ENCODE results near the gene MYL7.

The MYL7 gene

GRCh38 chr7:44110719-44111635 is 30.2 kb downstream of the MYL7 start:
- no peak for ATAC-seq

DNA sequence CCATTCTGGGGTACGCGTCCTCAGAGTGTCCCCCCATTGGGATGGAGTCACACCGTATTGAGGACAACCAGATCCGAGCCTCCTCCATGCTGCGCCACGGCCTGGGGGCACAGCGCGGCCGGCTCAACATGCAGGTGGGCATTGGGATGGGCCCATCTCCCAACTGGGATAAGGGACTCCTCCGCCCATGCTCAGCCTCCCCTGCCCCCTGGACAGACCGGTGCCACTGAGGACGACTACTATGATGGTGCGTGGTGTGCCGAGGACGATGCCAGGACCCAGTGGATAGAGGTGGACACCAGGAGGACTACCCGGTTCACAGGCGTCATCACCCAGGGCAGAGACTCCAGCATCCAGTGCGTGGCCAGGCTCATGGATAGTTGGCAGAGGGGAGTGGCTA is 31.1 kb downstream of the MYL7 start:
- ATAC-seq: no peak

- peak; percentile 24 to 32 for ATAC-seq
Observed at GRCh38 chr7:44108768-44109750, 32.1 kb downstream of the MYL7 start.

DNA sequence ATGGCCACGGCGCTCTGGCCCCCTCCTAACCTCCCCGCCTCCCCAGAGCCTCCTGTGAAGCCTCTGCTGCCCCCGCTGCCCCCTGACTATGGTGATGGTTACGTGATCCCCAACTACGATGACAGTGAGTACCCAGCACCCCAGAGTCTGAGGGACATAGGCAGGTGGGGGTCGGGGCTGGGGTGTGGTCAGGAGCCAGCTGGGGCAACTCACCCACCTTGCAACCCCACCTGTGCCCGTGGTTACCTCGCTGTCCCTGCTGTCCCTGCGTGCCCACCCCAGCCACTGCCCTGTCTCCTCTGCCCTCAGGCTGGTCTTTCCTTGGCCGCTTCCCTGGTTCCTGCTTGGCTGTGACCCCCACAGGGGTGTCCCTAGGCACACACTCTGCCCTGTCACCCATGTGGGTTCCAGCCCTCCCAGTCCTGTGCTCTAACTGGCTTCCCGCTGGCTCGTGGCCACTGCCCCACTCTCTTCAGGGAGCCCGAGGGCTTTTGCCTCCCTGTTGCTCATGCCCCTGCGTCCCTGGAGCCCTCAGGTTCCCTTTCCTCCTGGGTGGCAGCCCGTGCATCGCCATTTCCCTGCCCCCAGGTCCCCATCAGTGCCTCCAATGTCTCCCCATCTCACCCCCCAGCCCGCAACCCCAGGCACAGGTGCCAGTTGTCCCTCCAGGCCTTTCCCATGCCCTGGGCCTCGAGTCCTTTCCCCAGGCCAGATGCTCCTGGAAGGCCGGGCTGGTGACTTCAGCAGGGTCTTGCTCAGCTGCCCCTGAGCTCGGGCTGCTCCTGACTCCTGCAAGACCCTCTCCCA is 33.0 kb downstream of the MYL7 start:
- no peak for ATAC-seq

DNA sequence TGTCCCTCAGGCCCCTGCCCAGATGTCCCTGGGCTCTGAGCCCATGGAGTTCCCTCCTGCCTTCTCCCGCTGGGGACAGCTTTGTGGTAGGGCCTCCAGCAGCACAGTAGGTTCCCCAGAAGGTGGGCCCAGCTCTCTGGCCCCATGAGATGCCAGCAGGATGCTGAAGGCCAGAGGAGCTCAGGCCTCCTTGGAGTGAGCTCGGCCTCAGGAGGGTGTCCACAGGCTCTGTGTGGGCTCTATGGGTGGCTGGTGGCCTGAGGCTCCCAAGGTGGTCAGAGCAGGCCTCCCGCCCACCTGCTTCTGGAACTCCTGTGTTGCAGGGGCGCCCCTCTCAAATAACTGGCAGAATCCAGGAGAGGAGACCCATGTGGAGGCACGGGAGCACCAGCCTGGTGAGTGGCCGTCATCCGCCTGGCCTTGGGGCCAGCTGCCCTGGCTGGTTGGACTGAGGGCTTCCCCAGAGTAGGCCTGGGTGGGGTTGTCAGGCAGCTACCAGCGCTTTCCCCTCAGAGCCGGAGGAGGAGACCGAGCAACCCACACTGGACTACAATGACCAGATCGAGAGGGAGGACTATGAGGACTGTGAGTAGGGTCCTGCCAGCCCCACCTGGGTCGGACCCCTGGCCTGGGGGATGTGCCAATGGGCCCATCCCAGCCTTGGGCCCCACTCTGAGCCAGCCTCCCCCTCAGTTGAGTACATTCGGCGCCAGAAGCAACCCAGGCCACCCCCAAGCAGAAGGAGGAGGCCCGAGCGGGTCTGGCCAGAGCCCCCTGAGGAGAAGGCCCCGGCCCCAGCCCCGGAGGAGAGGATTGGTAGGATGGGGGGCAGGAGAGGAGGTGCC is 33.8 kb downstream of the MYL7 start:
- no peak for ATAC-seq

- ATAC-seq: no peak
Observed at GRCh38 chr7:44106311-44107065, 34.6 kb downstream of the MYL7 start.

DNA sequence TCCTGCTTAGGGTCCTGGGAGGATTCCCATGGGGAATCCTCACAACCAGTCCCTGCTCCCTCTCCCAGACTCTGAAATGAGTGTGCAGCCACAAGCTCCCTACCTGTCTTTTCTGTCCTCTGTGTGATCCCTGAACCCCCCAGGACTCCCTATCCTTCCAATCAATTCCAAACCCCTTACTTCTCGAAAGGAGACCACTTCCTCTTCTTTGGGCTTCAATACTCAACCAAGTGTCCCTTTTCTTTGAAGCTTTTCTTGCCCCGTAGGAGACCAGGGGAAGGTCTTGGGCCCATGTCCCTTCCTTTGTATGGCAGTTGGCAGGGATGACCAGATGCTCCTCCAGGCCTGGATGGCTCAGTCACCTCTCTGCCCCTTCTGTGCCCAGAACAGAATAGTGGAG is 35.3 kb downstream of the MYL7 start:
- no peak for ATAC-seq

- peak; percentile 10 to 12 for ATAC-seq
Observed at GRCh38 chr7:44104860-44105771, 36.0 kb downstream of the MYL7 start.

DNA sequence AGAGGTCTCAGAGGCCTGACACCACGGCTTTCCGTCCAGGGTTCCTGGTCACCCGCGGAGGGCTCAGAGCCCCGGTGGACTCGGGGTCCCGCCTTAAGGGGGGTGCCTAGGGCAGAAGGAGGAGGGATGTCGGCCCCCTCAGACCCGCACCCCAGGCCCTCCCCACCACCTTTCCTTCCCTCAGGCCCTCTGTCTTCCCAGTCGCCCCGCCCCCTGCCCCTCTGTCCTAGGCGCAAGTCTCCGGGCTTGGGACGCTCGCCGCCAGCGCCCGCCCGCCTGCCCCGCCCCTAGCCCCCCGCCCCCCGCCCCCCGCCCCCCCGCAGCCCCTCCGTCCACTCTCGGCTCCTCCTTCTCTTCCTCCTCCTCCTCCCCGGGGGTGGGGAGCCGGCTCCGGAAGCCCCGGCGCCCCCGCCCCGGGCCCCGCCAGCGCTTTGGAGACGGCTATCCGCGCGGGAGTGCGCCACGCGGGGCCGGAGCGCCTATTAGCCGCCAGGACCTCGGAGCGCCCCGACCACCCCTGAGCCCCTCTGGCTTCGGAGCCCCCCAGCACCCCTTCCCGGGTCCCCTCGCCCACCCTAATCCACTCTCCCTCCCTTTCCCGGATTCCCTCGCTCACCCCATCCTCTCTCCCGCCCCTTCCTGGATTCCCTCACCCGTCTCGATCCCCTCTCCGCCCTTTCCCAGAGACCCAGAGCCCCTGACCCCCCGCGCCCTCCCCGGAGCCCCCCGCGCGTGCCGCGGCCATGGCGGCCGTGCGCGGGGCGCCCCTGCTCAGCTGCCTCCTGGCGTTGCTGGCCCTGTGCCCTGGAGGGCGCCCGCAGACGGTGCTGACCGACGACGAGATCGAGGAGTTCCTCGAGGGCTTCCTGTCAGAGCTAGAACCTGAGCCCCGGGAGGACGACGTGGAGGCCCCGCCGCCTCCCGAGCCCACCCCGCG is 36.9 kb downstream of the MYL7 start, which contains the start of gene AEBP1:
AEBP1 (plus strand) TSS at position 423 of the 937 bp plus-strand sequence; CDS start at position 744, 321 bp downstream.
- ATAC-seq: peak; percentile 42 to 44

GRCh38 chr7:44103566-44103922 is 37.6 kb downstream of the MYL7 start:
- ATAC-seq: no peak

GRCh38 chr7:44102846-44103565 is 38.1 kb downstream of the MYL7 start:
- no peak for ATAC-seq

- no peak for ATAC-seq
Observed at GRCh38 chr7:44101966-44102845, 38.9 kb downstream of the MYL7 start.

- no peak for ATAC-seq
Observed at GRCh38 chr7:44101303-44101965, 39.7 kb downstream of the MYL7 start.

DNA sequence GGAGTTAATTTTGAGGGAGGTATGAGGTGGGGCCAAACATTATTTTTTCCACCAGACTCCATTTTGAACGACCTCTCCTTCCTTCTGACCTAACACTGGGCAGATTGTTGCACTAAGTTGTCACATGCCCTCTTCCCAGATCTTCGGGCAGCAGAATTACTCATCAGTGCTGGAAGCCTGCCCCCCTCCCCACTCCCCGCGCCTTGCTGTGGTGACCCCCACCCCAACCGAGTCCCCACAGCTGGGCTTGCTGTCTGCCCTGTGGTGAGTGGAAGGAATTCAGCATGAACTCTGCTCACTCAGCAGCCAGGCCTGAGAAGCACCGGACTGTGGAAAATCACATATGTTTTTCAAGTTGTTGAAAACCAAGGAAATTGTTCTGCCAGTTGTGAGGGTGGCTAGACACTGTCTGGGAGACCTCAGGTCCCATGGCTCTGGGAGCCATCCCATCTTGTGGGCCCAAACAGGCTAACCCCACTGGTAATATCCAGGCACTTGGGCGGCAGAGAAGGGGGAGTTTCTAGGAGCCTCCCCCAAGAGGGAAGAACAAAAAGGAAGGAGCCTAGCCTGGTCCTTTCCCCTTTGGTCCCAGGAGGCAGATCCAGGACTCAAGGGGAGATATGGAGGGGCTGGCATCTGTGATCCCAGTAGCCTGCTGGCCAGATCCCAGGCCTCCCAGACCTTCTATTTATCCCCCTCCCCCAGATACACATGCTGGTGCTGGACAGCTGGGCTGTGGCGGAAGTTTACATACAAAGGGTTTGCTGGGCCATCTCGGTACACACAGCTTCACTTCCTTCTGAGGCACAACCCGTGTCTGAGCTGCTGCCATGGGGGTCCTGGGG is 40.5 kb downstream of the MYL7 start:
- no peak for ATAC-seq

DNA sequence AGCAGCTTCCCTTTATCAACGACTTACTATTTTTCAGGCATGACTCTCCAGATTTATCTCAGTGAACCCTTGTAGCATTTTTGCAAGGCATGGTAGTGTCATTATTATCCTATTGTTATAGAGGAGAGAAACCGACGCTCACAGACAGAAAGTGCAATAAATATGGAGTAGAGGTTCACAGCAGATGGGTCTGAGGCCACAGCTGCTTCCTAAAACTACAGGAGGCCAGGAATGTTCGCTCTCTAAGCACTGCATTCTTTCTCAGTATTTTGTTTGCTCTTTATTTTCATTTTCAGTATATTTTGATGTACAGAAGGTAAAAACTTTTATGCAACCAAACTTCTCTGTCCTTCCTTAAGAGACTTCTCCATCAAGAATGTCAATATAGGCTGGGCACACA is 41.5 kb downstream of the MYL7 start:
- no peak for ATAC-seq

Data from activated CD4-positive, CD25-positive, alpha-beta regulatory T cell treated with anti-CD3 and anti-CD28 coated beads, Interleukin-2, amount 50 U/mL, for 24 hours (primary cell).